HCT116 (cell line): ENCODE measurements around the gene ZNF862. TPM values are rescaled to one million over a fixed set of nuclear protein-coding genes. Genes with fewer than 3 reads are reported as not detected.

Experiments used
- ATAC-seq: fragments of 200-7000 bp; cut with Tn5 transposase; 2 replicates; pipeline ENCODE4 v1.9.1; 2020; ENCODE audit warnings: mild to moderate bottlenecking, moderate library complexity
- BruUV-seq: library from RNA; stranded (reverse); fragments of 400-500 nt; replicated peaks from 2 replicates; lab custom pipeline; 2021; lab: Mats Ljungman, UMichigan
- CTCF ChIA-PET: fragments of 300-600 bp; sonication (Branson Sonifier 250); formaldehyde crosslinking; loops from one replicate; lab custom pipeline; 2021; ENCODE audit warnings: antibody characterized with exemption; lab: Charles Lee
- POLR2A ChIA-PET: fragments of 300-600, 350-600 bp; sonication (Branson Sonifier 250); formaldehyde crosslinking; loops from one replicate; lab custom pipeline; 2021; ENCODE audit warnings: antibody characterized with exemption; lab: Charles Lee
- RAD21 ChIA-PET, 2 experiments: fragments of 300-600 bp; sonication (Branson Sonifier 250); formaldehyde crosslinking; loops; one replicate each; lab custom pipeline; 2023; ENCODE audit warnings: low total read pairs in 2 of 2; ENCODE audit not compliant: uncharacterized antibody in 2 of 2, unreplicated experiment in 2 of 2, low non-redundant PET in 1 of 2; lab: Charles Lee
- DNase-seq: peaks from one replicate; pipeline ENCODE4 v3.0.0-alpha.2; 2010; ENCODE audit warnings: low read depth, low spot score
- H2AFZ ChIP-seq: fragments of 200-600 bp; shearing (Covaris generic), sonication (generic); 2 replicates; pipeline ENCODE4 v1.6.1; 2017; ENCODE audit warnings: low read depth, mixed run types, mixed read lengths, antibody characterized with exemption, low read length; ENCODE audit not compliant: poor library complexity, severe bottlenecking
- H3K27ac ChIP-seq: 2 replicates; pipeline ENCODE4 v1.5.1; 2012; ENCODE audit warnings: low read depth, low read length
- H3K27me3 ChIP-seq: fragments of 200-600 bp; sonication (generic); 2 replicates; pipeline ENCODE4 v1.6.1; 2016; ENCODE audit warnings: mixed run types, low read length, mixed read lengths; ENCODE audit not compliant: insufficient read depth
- H3K36me3 ChIP-seq, 2 experiments: fragments of 200-500 bp in 1 of 2; fragments of 200-600 bp in 1 of 2; sonication (Bioruptor generic) in 1 of 2; sonication (generic) in 1 of 2; 2 replicates each; pipeline versions ENCODE4 v1.5.1 to v1.6.1; 2014 to 2016; ENCODE audit warnings: low read length in 2 of 2, inconsistent platforms in 1 of 2, mixed read lengths in 1 of 2, mixed run types in 1 of 2; ENCODE audit not compliant: insufficient read depth in 2 of 2, control insufficient read depth in 1 of 2
- H3K4me1 ChIP-seq, 2 experiments: fragments of 200-600 bp in 1 of 2; sonication (generic) in 1 of 2; 2 replicates each; pipeline versions ENCODE4 v1.5.1 to v1.6.1; 2012 to 2017; ENCODE audit warnings: low read length in 2 of 2, inconsistent platforms in 1 of 2, mild to moderate bottlenecking in 1 of 2, mixed read lengths in 1 of 2, mixed run types in 1 of 2, moderate library complexity in 1 of 2; ENCODE audit not compliant: insufficient read depth in 2 of 2, control insufficient read depth in 1 of 2
- H3K4me2 ChIP-seq: fragments of 200-600 bp; sonication (generic); 2 replicates; pipeline ENCODE4 v1.6.1; 2017; ENCODE audit warnings: mixed run types, low read length, mixed read lengths
- H3K4me3 ChIP-seq, 2 experiments: fragments of 200-600 bp in 1 of 2; sonication (generic) in 1 of 2; replicated peaks in 1 of 2; 2 replicates each; pipeline ENCODE4 v1.5.1; 2011 to 2016; ENCODE audit warnings: low read length in 2 of 2, control low read depth in 1 of 2, low read depth in 1 of 2, mild to moderate bottlenecking in 1 of 2, mixed read lengths in 1 of 2, mixed run types in 1 of 2
- H3K79me2 ChIP-seq: fragments of 200-600 bp; sonication (generic); 2 replicates; pipeline ENCODE4 v1.6.1; 2017; ENCODE audit warnings: mild to moderate bottlenecking, mixed run types, low read length, moderate library complexity, mixed read lengths; ENCODE audit not compliant: insufficient read depth
- H3K9ac ChIP-seq: fragments of 200-600 bp; sonication (generic); 2 replicates; pipeline ENCODE4 v1.6.1; 2016; ENCODE audit warnings: low read length, mixed read lengths
- H3K9me2 ChIP-seq: fragments of 200-600 bp; sonication (generic), shearing (Covaris generic); 2 replicates; pipeline ENCODE4 v1.6.1; 2017; ENCODE audit warnings: mixed run types, mild to moderate bottlenecking, moderate library complexity; ENCODE audit not compliant: insufficient read depth
- H3K9me3 ChIP-seq, 2 experiments: fragments of 200-500 bp in 1 of 2; fragments of 200-600 bp in 1 of 2; sonication (Bioruptor generic) in 1 of 2; sonication (generic) in 1 of 2; 2 replicates each; pipeline ENCODE4 v1.6.1; 2014 to 2017; ENCODE audit warnings: low read length in 2 of 2, mixed read lengths in 2 of 2, inconsistent platforms in 1 of 2, low read depth in 1 of 2, mild to moderate bottlenecking in 1 of 2, mixed run types in 1 of 2, moderate library complexity in 1 of 2; ENCODE audit not compliant: control insufficient read depth in 1 of 2, insufficient read depth in 1 of 2
- H4K20me1 ChIP-seq: fragments of 200-600 bp; sonication (generic), shearing (Covaris generic); 2 replicates; pipeline ENCODE4 v1.6.1; 2017; ENCODE audit warnings: mixed run types, mild to moderate bottlenecking, moderate library complexity; ENCODE audit not compliant: insufficient read depth
- CBX3 ChIP-seq: IDR thresholded peaks from 2 replicates; pipeline ENCODE4 v1.6.1; 2012; ENCODE audit warnings: low read depth
- CTCF ChIP-seq, 3 experiments: fragments of 200-600 bp in 1 of 3; sonication (generic) in 1 of 3; IDR thresholded peaks in 2 of 3; conservative IDR thresholded peaks in 1 of 3; 2 replicates each; pipeline ENCODE4 v1.5.1; 2012 to 2017; ENCODE audit warnings: low read depth in 2 of 3, low read length in 2 of 3, antibody characterized with exemption in 1 of 3, borderline replicate concordance in 1 of 3, control low read depth in 1 of 3, mild to moderate bottlenecking in 1 of 3, mixed read lengths in 1 of 3, mixed run types in 1 of 3, moderate library complexity in 1 of 3; ENCODE audit not compliant: insufficient read depth in 1 of 3
- EGR1 ChIP-seq: IDR thresholded peaks from 2 replicates; pipeline ENCODE4 v1.6.1; 2012; ENCODE audit warnings: low read depth
- ELF1 ChIP-seq: IDR thresholded peaks from 2 replicates; pipeline ENCODE4 v1.6.1; 2012; ENCODE audit warnings: low read depth, borderline replicate concordance
- EZH2 ChIP-seq: fragments of 200-600 bp; sonication (generic); IDR thresholded peaks from 2 replicates; pipeline ENCODE4 v1.6.1; 2017; ENCODE audit warnings: antibody characterized with exemption, mixed run types
- EZH2phosphoT487 ChIP-seq: fragments of 200-600 bp; IDR thresholded peaks from 2 replicates; pipeline ENCODE4 v1.6.1; 2018; ENCODE audit warnings: antibody characterized with exemption, borderline replicate concordance
- MAX ChIP-seq: IDR thresholded peaks from 2 replicates; pipeline ENCODE4 v1.6.1; 2012
- POLR2A ChIP-seq: IDR thresholded peaks from 2 replicates; pipeline ENCODE4 v1.7.0; 2011; ENCODE audit warnings: borderline replicate concordance; ENCODE audit not compliant: insufficient read depth, insufficient read length; ENCODE audit errors: extremely low read depth
- RAD21 ChIP-seq: IDR thresholded peaks from 2 replicates; pipeline ENCODE4 v1.6.1; 2012; ENCODE audit warnings: low read depth, mild to moderate bottlenecking
- ZNF274 ChIP-seq: fragments of 200-500 bp; sonication (Bioruptor generic); IDR thresholded peaks from 2 replicates; pipeline ENCODE4 v1.6.1; 2014; ENCODE audit warnings: mild to moderate bottlenecking, low read depth, low read length, inconsistent platforms
- intact Hi-C: fragments of 100-400 bp; cut with micrococcal nuclease; formaldehyde crosslinking; loops from 2 replicates; pipeline ENCODE4 v1.10.0; 2022
- total RNA-seq: library from RNA; stranded (reverse); gene quantifications from one replicate; pipeline ENCODE4 v1.2.1, GENCODE V29; 2021; ENCODE audit not compliant: unreplicated experiment
- TF ChIP-seq, protein P1 (sequence below): IDR thresholded peaks from 2 replicates; pipeline ENCODE4 v1.6.1; 2012

ZNF862 gene
- total RNA-seq, 1 experiment from 2014 or later, result 8.5 TPM

DNA sequence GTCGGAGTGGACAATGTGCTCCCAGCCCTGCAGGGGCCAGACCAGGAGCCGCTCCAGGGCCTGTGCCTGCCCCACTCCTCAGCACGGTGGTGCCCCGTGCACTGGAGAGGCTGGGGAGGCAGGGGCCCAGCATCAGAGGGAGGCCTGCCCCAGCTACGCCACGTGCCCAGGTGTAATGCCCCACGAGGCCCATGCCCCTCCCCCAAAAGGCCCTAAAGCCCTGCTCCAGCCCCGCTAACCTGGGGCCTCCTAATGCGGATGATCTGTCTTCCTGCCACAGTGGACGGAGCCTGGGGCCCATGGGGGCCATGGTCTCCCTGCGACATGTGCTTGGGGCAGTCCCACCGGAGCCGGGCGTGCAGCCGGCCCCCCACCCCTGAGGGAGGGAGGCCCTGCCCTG is 23.7 kb upstream of the ZNF862 start:
- Histone ChIP-seq H3K4me1 (no peaks in the 10 kb centered on the region), H3K27ac (no peak overlapping the region), H2AFZ (no peak overlapping the region), H3K9ac (no peak overlapping the region), H3K4me2 (no peak overlapping the region), H3K9me2 (no peaks in the 10 kb centered on the region), H3K36me3 (no peaks in the 10 kb centered on the region), H3K4me3 (no peak overlapping the region)
- no TSS peak for BruUV-seq
- DNase-seq (no peak), ATAC-seq (no peak)
- POLR2A ChIA-PET, result no interaction called here
- intact Hi-C loops, result no loop called here
- CTCF ChIA-PET, result no interaction called here
- TF ChIP-seq, protein P1, sequence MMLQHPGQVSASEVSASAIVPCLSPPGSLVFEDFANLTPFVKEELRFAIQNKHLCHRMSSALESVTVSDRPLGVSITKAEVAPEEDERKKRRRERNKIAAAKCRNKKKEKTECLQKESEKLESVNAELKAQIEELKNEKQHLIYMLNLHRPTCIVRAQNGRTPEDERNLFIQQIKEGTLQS, result no peak
- TF ChIP-seq EZH2 (no peak), POLR2A (no peak), ZNF274 (no peak), CTCF (IDR thresholded peaks at IDR 0.05 in 2 of 3, conservative IDR thresholded peaks at IDR 0.05 in 1 of 3; ENCODE audit: borderline replicate concordance in 1 of 3, insufficient read depth in 1 of 3, low read depth in 2 of 3, low read length in 2 of 3) (no peak), EZH2phosphoT487 (no peak), MAX (no peak), RAD21 (no peak), CBX3 (no peak), ELF1 (no peak), EGR1 (no peak)
- TF ChIP-seq, all 23 proteins: peak for 0
- Histone ChIP-seq H3K27me3 (no peaks in the 10 kb centered on the region), H4K20me1 (no peaks in the 10 kb centered on the region), H3K9me3 (no peaks in the 10 kb centered on the region), H3K79me2 (no peaks in the 10 kb centered on the region)
- RAD21 ChIA-PET, result no interaction called here
